AG04450 (cell line): ENCODE data around the gene SNORC. TPM values are rescaled to one million over a fixed set of nuclear protein-coding genes. Genes with fewer than 3 reads are reported as not detected.
A peak's percentile ranks its signal among the peaks of the same experiment; 100 is the strongest.
"Not testable (repeated sequence)": the region's sequence is repeated elsewhere in the genome, so short reads cannot be mapped to it uniquely, and the experiment has no call there.

Experiments used
- CTCF ChIA-PET: fragments of 300-600, 350-600 bp; formaldehyde crosslinking; extraction: SDS; loops from one replicate; lab custom pipeline; 2022; ENCODE audit warnings: antibody characterized with exemption, inconsistent platforms; lab: Charles Lee
- POLR2A ChIA-PET: fragments of 350-600 bp; formaldehyde crosslinking; extraction: SDS; loops from one replicate; lab custom pipeline; 2021; ENCODE audit warnings: antibody characterized with exemption, inconsistent platforms; lab: Yijun Ruan, JAX
- DNase-seq: peaks from one replicate; pipeline ENCODE4 v3.0.0-alpha.2; 2011; ENCODE audit warnings: low read depth, low spot score
- H3K27ac ChIP-seq: one replicate; pipeline ENCODE4 v1.5.1; 2012; ENCODE audit warnings: low read depth, low read length, control low read depth
- H3K27me3 ChIP-seq: one replicate; pipeline ENCODE4 v1.6.0; 2012; ENCODE audit warnings: low read length; ENCODE audit not compliant: control insufficient read depth, insufficient read depth
- H3K4me3 ChIP-seq: 2 replicates; pipeline ENCODE4 v1.5.1; 2011; ENCODE audit warnings: mild to moderate bottlenecking, low read depth, low read length, control low read depth
- H3K9me3 ChIP-seq: 2 replicates; pipeline ENCODE4 v1.5.1; 2012; ENCODE audit warnings: low read length; ENCODE audit not compliant: control insufficient read depth, insufficient read depth
- polyA plus RNA-seq: library from polyadenylated mRNA; depleted of rRNA; stranded (reverse); fragments of >200 nt; gene quantifications from 2 replicates; pipeline ENCODE4 v1.2.3, GENCODE V29; 2011
- TF ChIP-seq, protein P1 (sequence below): IDR thresholded peaks from 2 replicates; pipeline ENCODE4 v1.5.1; 2011; ENCODE audit warnings: low read depth, low read length, control low read depth, inconsistent platforms

The SNORC gene
- polyA plus RNA-seq, 1 experiment = 0.48 TPM

DNA sequence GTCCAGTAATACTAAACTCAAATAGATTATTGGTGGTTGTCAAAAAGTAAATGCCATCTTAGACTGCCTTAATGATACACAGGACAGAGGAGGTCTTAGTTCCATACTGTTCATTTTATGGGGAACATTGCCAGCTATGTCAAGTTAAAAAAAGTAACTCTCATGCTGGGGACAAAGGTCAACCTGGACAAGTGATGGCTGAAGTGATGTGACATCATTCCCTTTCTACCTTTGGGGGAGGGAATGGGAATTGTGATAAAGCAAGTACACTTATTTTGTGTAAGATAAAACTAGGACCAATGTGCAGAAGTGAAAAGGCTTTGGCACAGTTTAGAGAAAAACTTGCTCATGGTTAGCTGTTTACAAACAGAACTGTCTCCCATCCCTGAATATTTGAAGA, 24.0 kb upstream of the SNORC start:
- CTCF ChIA-PET = no interaction called here
- H3K27me3 ChIP-seq = no peaks in the 10 kb centered on the region
- H3K27ac ChIP-seq = no peak overlapping the region
- POLR2A ChIA-PET = no interaction called here
- no peak for DNase-seq
- TF ChIP-seq, protein P1, sequence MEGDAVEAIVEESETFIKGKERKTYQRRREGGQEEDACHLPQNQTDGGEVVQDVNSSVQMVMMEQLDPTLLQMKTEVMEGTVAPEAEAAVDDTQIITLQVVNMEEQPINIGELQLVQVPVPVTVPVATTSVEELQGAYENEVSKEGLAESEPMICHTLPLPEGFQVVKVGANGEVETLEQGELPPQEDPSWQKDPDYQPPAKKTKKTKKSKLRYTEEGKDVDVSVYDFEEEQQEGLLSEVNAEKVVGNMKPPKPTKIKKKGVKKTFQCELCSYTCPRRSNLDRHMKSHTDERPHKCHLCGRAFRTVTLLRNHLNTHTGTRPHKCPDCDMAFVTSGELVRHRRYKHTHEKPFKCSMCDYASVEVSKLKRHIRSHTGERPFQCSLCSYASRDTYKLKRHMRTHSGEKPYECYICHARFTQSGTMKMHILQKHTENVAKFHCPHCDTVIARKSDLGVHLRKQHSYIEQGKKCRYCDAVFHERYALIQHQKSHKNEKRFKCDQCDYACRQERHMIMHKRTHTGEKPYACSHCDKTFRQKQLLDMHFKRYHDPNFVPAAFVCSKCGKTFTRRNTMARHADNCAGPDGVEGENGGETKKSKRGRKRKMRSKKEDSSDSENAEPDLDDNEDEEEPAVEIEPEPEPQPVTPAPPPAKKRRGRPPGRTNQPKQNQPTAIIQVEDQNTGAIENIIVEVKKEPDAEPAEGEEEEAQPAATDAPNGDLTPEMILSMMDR = no peak
- H3K9me3 ChIP-seq = no peaks in the 10 kb centered on the region
- H3K4me3 ChIP-seq = no peak overlapping the region

DNA sequence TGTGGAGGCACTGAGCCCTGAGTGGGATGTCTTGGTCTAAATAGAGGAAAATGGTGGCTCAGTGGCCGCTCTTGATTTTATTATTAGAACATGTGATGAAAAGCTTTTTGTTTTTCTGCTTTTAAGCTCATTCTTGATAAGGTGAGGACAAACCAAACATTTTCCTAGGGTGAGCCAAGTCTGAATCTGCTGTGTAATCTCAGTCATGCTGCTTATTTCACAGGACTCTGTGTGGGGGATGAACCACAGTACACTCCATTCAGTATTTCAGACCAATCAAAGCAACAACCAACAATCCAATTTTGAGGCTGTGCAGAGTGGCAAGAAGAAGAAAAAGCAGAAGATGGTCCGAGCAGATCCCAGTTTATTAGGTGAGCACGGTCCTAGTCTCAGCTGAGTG, 20.0 kb upstream of the SNORC start:
- Histone ChIP-seq H3K27ac (no peak overlapping the region), H3K9me3 (no peaks in the 10 kb centered on the region), H3K27me3 (no peaks in the 10 kb centered on the region), H3K4me3 (no peak overlapping the region)
- POLR2A ChIA-PET = no interaction called here
- CTCF ChIA-PET = interaction anchor here (0.6 to 2.1 kb wide), 2 partner anchors 204 to 400 kb away, joined by 3 to 9 read pairs; no protein-coding TSS in a partner anchor
- TF ChIP-seq, protein P1 = no peak
- no peak for DNase-seq

DNA sequence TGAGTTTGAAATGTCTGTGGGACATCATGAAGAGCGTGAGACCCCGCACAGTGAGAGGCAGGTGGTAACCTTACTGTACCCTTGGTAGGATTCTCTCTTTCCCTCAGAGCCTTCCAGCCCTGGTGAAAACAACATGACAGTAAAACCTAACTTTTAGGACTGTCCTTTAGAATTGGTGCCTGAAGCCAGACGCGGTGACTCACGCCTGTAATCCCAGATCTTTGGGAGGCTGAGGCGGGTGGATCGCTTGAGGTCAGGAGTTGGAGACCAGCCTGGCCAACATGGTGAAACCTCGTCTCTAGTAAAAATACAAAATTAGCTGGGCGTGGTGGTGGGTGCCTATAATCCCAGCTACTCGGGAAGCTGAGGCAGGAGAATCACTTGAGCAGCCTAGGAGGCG, 18.0 kb upstream of the SNORC start:
- H3K27ac ChIP-seq, H3K4me3 ChIP-seq, DNase-seq, H3K9me3 ChIP-seq, POLR2A ChIA-PET, H3K27me3 ChIP-seq: not testable (repeated sequence)
- CTCF ChIA-PET = interaction anchor here (1.1 to 4.8 kb wide), 8 partner anchors 9 to 400 kb away, joined by 3 to 68 read pairs (median 16); partner anchors contain the start of gene ATG16L1

DNA sequence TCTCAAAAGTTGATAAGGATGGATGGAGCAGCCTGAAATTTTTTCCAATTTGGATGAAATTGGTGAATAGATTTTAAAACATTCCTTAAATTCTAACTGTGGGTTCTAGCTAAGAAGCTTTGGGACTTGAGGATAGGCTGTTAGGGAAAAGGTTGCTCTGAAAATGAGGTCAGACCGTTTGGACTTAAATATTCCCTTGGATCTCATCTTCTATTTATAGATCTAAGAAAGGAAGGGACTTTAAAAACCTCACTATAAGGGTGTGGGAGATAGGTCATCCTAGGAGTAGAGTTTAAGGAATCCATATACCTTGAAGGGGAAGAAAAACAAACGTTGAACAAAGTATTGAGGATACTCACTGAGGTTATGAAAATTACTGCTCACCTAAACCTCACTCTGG, 17.4 kb upstream of the SNORC start:
- Histone ChIP-seq H3K27ac (no peak overlapping the region), H3K27me3 (no peaks in the 10 kb centered on the region), H3K9me3 (no peaks in the 10 kb centered on the region), H3K4me3 (no peak overlapping the region)
- ChIA-PET POLR2A (no interaction called here), CTCF (interaction anchor here (0.5 to 4.8 kb wide), 23 partner anchors 9 to 437 kb away, joined by 3 to 68 read pairs (median 5); partner anchors contain the start of genes ATG16L1 and INPP5D)
- TF ChIP-seq, protein P1 = no peak
- no peak for DNase-seq

DNA sequence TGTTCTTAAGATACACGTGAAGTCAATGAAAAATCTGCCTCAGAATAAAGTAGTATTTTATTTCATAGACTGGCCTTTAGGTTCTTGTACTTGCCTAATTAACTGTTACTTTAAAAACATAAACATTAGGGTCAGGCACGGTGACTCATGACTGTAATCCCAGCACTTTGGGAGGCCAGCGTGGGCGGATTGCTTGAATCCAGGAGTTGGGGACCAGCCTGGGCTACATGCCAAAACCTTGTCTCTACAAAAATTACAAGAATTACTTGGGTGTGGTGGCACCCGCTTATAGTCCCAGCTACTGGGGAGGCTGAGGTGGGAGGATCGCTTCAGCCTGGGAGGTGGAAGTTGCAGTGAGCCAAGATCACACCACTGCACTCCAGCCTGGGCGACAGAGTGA, 16.0 kb upstream of the SNORC start:
- H3K9me3 ChIP-seq = no peaks in the 10 kb centered on the region
- no peak overlapping the region for H3K27ac ChIP-seq
- H3K4me3 ChIP-seq = no peak overlapping the region
- DNase-seq = peak; percentile 60
- TF ChIP-seq, protein P1 = no peak
- no peaks in the 10 kb centered on the region for H3K27me3 ChIP-seq
- ChIA-PET CTCF (interaction anchor here (1.3 to 4.8 kb wide), 11 partner anchors 11 to 402 kb away, joined by 3 to 68 read pairs (median 8); partner anchors contain the start of genes ATG16L1 and INPP5D), POLR2A (no interaction called here)
